Effector memory CD4-positive, alpha-beta T cell (primary cell): ENCODE data around the gene ABTB1.

Experiments used
- DNase-seq, 3 donors: peaks; one replicate each; pipeline ENCODE4 v3.0.0-alpha.2; 2020
- H3K27ac ChIP-seq: 2 replicates; pipeline ENCODE4 v1.7.0; 2013; ENCODE audit warnings: mild to moderate bottlenecking, low read length, moderate library complexity; ENCODE audit not compliant: insufficient read depth, poor library complexity, severe bottlenecking
- H3K27me3 ChIP-seq: replicated peaks from 2 replicates; pipeline ENCODE4 v1.7.0; 2013; ENCODE audit warnings: mild to moderate bottlenecking, low read length; ENCODE audit not compliant: insufficient read depth, control insufficient read depth, poor library complexity, severe bottlenecking
- H3K36me3 ChIP-seq: 2 replicates; pipeline ENCODE4 v1.7.0; 2013; ENCODE audit warnings: mild to moderate bottlenecking, low read length, moderate library complexity; ENCODE audit not compliant: control insufficient read depth, insufficient read depth
- H3K4me1 ChIP-seq: 2 replicates; pipeline ENCODE4 v1.7.0; 2013; ENCODE audit warnings: low read length, mild to moderate bottlenecking; ENCODE audit not compliant: control insufficient read depth, insufficient read depth, poor library complexity, severe bottlenecking
- H3K4me3 ChIP-seq: 2 replicates; pipeline ENCODE4 v1.7.0; 2013; ENCODE audit warnings: low read length, low read depth, mild to moderate bottlenecking; ENCODE audit not compliant: insufficient read depth, poor library complexity, severe bottlenecking
- H3K9me3 ChIP-seq: 2 replicates; pipeline ENCODE4 v1.7.0; 2013; ENCODE audit warnings: mild to moderate bottlenecking, low read length, moderate library complexity; ENCODE audit not compliant: control insufficient read depth

ABTB1 gene

DNA sequence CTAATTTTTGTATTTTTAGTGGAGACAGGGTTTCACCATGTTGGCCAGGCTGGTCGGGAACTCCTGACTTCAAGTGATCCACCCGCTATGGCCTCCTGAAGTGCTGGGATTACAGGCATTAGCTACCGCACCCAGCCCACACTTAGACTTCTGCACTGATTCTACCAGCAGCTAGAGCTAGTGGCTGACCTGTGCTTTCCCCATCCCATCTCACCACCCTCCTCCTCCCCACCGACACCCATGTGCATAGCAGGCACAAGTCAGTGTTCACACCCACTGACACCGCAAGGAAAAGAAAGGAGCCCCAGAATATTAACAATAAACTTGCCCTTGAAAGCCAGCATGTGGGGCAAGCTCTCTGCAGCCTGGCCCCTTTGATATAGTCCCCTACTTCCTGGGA, 11.2 kb upstream of the ABTB1 start:
- Histone ChIP-seq H3K36me3 (no peaks in the 10 kb centered on the region), H3K27ac (no peak overlapping the region), H3K9me3 (no peaks in the 10 kb centered on the region), H3K4me3 (no peak overlapping the region), H3K4me1 (no peaks in the 10 kb centered on the region), H3K27me3 (no peaks in the 10 kb centered on the region)
- DNase-seq, result no peak

DNA sequence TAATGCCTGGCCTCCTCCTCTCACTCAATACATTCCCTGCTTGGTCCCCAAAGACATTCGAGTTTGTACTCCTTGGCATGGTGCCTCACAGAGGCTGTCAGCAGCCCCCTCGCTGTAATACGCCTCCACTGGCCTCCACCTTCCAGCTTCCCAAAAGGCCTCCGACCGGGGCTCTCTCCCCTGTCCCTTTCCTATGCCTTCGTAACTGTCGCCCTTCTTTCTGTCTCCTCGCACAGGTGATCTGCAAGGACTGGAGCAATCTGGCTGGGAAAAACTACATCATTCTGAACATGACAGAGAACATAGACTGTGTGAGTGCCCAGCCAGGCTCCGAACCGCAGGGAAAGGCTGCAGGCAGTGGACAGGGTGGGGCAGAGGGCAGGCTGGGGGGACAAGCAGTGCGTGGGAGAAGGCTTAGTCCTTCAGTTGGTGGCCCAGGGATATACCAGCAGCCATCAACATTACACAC, 10.7 kb upstream of the ABTB1 start:
- DNase-seq, result no peak
- Histone ChIP-seq H3K4me3 (no peak overlapping the region), H3K27ac (no peak overlapping the region), H3K4me1 (no peaks in the 10 kb centered on the region), H3K9me3 (no peaks in the 10 kb centered on the region), H3K27me3 (no peaks in the 10 kb centered on the region), H3K36me3 (no peaks in the 10 kb centered on the region)

DNA sequence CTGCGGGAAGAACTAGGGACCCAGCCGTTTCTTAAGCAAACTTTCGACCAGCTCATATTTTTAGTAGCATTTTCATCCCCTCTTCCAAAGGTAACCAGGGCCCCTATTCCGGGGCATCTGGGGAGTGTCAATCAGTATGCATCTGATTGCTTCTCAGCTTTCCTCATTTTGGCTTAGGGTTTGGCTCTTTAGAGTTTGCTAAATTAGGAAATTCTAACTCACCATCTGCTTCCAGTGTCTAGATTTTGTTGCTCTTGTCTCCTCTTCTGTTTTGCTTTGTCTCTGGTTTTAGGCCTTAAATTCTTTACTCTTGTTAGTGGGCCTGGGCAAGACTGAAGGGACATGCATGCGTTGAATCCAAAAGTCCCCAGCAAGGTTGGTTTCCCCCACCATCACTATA, 9.6 kb upstream of the ABTB1 start:
- Histone ChIP-seq H3K27ac (no peak overlapping the region), H3K9me3 (no peaks in the 10 kb centered on the region), H3K27me3 (no peaks in the 10 kb centered on the region), H3K4me1 (no peaks in the 10 kb centered on the region), H3K36me3 (no peaks in the 10 kb centered on the region), H3K4me3 (no peak overlapping the region)
- DNase-seq, result no peak

DNA sequence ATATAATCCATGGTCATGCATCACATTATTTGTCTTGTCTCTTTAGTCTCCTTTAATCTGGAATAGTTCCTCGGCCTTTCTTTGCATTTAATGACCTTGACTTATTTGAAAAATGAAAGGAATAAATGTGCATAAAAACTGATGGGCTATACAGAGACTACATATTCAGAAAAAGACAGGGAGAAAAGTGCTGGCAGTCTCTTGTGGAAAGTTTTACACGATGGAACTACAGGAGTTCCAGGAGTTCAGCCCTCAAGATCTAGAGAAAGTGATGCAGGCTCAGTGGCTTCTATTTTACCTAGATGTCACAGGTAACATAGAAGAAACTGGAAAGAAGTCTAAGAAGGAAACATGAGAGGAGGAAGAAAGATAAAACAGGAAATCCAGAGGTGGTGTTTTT, 7.6 kb upstream of the ABTB1 start:
- Histone ChIP-seq H3K4me3 (no peak overlapping the region), H3K36me3 (no peaks in the 10 kb centered on the region), H3K27me3 (no peaks in the 10 kb centered on the region), H3K9me3 (no peaks in the 10 kb centered on the region), H3K27ac (no peak overlapping the region), H3K4me1 (no peaks in the 10 kb centered on the region)
- DNase-seq, result no peak

DNA sequence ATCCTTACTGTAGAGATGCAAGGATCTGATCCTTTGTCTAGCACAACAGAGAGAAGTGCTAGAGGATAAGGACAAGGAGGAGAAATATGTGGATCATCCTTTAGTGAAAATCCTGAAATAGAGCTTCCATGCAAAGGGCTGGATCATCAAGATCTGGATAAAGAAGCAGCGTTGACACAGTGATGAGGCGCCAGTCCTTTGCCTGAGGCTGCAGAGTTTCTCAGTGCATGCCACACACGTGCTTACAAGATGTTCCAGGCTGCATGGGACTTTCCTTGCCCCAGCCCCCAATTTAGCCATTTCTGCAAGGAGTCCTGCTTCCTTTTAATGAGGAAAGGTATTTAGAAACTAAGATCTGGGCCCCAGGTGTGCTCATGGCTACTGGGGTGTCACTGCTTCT, 7.2 kb upstream of the ABTB1 start:
- Histone ChIP-seq H3K27ac (no peak overlapping the region), H3K9me3 (no peaks in the 10 kb centered on the region), H3K4me3 (no peak overlapping the region), H3K36me3 (no peaks in the 10 kb centered on the region), H3K27me3 (no peaks in the 10 kb centered on the region), H3K4me1 (no peaks in the 10 kb centered on the region)
- no peak for DNase-seq

DNA sequence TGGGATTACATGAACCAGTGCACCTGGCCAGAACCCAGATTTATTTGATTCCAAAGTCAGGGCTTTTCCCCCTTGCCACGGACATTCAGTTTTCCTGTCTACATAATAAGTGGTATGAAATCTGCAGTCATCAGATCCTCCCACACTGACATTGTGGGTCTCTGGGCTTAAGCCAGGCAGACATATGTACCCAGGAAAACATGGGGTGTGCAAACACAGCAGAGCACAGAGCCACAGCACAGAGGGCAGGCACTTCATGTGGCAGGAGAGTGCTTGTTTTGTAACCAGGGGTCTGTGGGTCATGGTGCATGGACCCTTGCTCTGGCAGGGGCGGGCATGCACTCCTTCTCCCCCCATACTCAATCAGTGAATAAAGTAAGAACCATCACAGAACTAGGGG, 6.1 kb upstream of the ABTB1 start:
- Histone ChIP-seq H3K4me3 (no peak overlapping the region), H3K9me3 (no peaks in the 10 kb centered on the region), H3K36me3 (no peaks in the 10 kb centered on the region), H3K4me1 (peaks cover 5% of the 10 kb centered on the region), H3K27me3 (no peaks in the 10 kb centered on the region), H3K27ac (no peak overlapping the region)
- DNase-seq, result no peak

DNA sequence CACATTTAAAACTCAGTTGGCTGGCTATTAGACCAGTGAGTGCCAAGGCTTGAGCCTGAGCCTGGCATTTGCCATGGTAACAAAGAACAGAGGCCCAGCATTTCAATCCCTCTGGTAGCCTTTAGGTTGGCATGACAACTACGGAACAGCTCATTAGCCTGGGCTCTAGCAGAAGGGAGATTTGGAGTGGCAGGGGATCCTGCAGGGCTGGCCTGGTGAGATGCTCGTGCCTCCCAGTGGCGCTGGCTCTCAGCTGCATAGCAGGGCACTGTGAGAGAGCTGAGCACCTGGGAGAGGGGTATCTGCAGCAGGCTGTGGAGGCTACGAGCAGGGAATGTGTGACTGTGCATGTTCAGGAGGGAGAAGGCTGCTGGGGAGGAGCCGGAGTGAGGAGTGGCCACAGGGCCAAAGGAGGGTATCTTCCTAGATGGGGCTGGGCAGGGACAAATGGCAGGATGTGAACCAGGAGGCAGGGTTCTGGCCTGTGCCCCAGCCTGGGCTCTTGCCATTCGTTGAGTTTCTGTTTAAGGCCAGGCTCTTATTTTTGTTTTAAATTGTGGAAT, 5.6 kb upstream of the ABTB1 start:
- Histone ChIP-seq H3K9me3 (no peaks in the 10 kb centered on the region), H3K27me3 (no peaks in the 10 kb centered on the region), H3K27ac (no peak overlapping the region), H3K36me3 (no peaks in the 10 kb centered on the region), H3K4me3 (no peak overlapping the region), H3K4me1 (peaks cover 9% of the 10 kb centered on the region)
- no peak for DNase-seq

DNA sequence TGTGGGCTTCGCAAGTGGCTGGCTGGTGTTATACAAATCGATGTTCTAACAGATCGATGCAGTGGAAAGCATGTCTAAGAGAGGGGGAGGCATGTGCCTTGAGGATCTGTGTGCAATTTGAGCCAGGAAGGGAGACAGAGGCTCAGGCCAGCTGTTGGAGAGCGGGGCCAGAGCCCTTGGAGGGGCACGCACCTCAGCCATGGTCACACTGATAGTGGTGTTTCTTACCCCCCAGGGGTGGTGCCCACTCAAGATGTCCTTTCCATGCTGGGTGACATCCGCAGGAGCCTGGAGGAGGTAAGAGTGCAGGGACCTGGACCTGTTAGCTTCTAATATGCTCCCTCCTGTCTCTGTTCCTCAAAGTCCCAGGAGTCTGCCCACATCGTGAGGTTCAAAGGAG, 3.8 kb upstream of the ABTB1 start:
- Histone ChIP-seq H3K36me3 (no peaks in the 10 kb centered on the region), H3K27ac (no peak overlapping the region), H3K4me1 (peaks cover 16% of the 10 kb centered on the region), H3K27me3 (no peaks in the 10 kb centered on the region), H3K9me3 (no peaks in the 10 kb centered on the region), H3K4me3 (no peak overlapping the region)
- DNase-seq, result no peak

DNA sequence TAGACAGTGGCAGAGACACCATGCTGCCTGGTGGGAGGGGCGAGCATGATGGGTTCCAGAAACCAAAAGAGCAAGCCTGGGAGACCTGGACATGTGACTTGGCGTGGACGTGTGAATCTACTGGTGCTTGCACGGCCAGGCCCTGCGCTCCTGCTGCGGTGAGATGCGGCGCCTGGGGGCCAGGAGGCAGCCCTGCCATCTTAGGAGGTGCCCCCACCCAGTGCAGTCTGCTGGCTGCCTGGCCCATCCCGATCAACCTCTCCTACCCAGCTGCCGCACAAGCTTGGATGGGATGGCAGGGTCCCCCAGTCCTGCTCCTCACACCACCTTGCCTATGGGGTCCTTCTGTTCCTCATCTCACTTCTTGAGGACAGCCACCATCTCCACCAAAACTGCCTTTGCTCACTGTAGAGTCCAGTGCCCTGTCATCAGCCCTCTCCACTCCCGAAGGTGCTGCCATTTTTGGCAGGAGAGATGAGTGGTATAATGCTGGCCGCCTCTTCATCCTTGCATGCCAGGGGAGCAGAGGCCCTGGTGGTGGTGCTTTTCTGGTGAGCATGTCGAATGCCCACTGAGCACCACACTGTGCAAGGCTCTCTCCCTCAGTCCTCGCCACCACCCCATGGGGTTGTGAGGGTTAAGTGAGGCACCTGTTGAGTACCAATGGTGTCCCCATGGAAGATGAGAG, 3.1 kb upstream of the ABTB1 start:
- Histone ChIP-seq H3K27me3 (no peaks in the 10 kb centered on the region), H3K4me3 (no peak overlapping the region), H3K36me3 (no peaks in the 10 kb centered on the region), H3K4me1 (peaks cover 18% of the 10 kb centered on the region), H3K9me3 (no peaks in the 10 kb centered on the region), H3K27ac (no peak overlapping the region)
- no peak for DNase-seq

DNA sequence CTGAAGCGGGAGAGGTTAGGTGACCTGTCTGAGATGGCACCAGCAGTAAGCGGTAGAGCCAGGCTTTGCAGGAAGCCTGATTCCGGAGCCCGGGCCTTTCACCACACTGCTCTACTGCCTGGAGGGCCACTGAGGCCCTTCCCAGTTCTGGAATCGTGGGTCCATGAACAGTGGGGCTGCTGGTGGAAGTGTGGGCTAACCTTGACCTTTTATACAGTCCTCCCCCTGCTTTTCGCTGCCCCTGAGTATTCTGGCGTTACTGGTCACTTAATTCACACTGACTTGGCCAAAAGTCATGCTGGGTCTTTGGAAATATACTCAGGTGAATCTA, 2.6 kb upstream of the ABTB1 start:
- Histone ChIP-seq H3K9me3 (no peaks in the 10 kb centered on the region), H3K36me3 (no peaks in the 10 kb centered on the region), H3K4me3 (no peak overlapping the region), H3K27ac (no peak overlapping the region), H3K27me3 (no peaks in the 10 kb centered on the region), H3K4me1 (peaks cover 18% of the 10 kb centered on the region)
- no peak for DNase-seq
